Measurements from ENCODE around the gene NCF2. TPM values are rescaled to one million over a fixed set of nuclear protein-coding genes. Genes with fewer than 3 reads are reported as not detected.

The NCF2 gene
- total RNA-seq, 2 donors from 2014 or later, result 0.55 TPM; not detected in 1

- H3K4me1 ChIP-seq (ENCODE audit: control insufficient read depth, insufficient read depth, low read length), result no peaks in the 10 kb centered on the region
- WGBS, 2 experiments (ENCODE audit: insufficient coverage in 1 of 2, insufficient read length in 1 of 2), result 2 to 5% methylated on average over 4 to 10 of the region's 10 CpGs
- peaks cover 22% of the 10 kb centered on the region for H3K36me3 ChIP-seq (ENCODE audit: control insufficient read depth, insufficient read depth, low read length)
- no peak for DNase-seq
- peaks cover 23% of the 10 kb centered on the region for H3K27me3 ChIP-seq (ENCODE audit: control insufficient read depth, insufficient read depth, low read length, poor library complexity, severe bottlenecking)
- Mint-ChIP-seq H3K36me3 (ENCODE audit: low read depth) (peaks cover 18% of the 10 kb centered on the region), H3K27me3 (ENCODE audit: insufficient read depth) (peaks cover 19% of the 10 kb centered on the region), H3K4me3 (peak overlapping the region; percentile 100), H3K9me3 (no peaks in the 10 kb centered on the region), H3K4me1 (peaks cover 24% of the 10 kb centered on the region), H3K27ac (peak overlapping the region; percentile 81)
- peak overlapping the region; percentile 91 for H3K4me3 ChIP-seq (ENCODE audit: low read length)
- H3K9ac ChIP-seq (ENCODE audit: extremely low read depth, low read length, poor library complexity, severe bottlenecking), result peak overlapping the region; percentile 60
- no peak for TF ChIP-seq CTCF (conservative IDR thresholded peaks at IDR 0.05)
- H3K27ac ChIP-seq (ENCODE audit: low read depth, low read length), result peak overlapping the region; percentile 73
- H3K9me3 ChIP-seq (ENCODE audit: control insufficient read depth, low read length), result no peaks in the 10 kb centered on the region
Observed at GRCh38 chr1:183634429-183635065, 44.3 kb upstream of the NCF2 start.

GRCh38 chr1:183633676-183634343, 43.6 kb upstream of the NCF2 start:
- H3K9me3 ChIP-seq (ENCODE audit: control insufficient read depth, low read length), result peaks cover 4% of the 10 kb centered on the region
- no peaks in the 10 kb centered on the region for H3K9me3 Mint-ChIP-seq
- H3K9ac ChIP-seq (ENCODE audit: extremely low read depth, low read length, poor library complexity, severe bottlenecking), result peak overlapping the region; percentile 60
- H3K4me3 Mint-ChIP-seq, result peak overlapping the region; percentile 100
- H3K4me3 ChIP-seq (ENCODE audit: low read length), result peak overlapping the region; percentile 91
- H3K27ac Mint-ChIP-seq, result peak overlapping the region; percentile 20
- H3K27me3 ChIP-seq (ENCODE audit: control insufficient read depth, insufficient read depth, low read length, poor library complexity, severe bottlenecking), result peaks cover 23% of the 10 kb centered on the region
- peaks cover 19% of the 10 kb centered on the region for H3K27me3 Mint-ChIP-seq (ENCODE audit: insufficient read depth)
- no peak overlapping the region for H3K27ac ChIP-seq (ENCODE audit: low read depth, low read length)
- peaks cover 24% of the 10 kb centered on the region for H3K4me1 Mint-ChIP-seq
- 17% methylated on average over 1 of the region's 1 CpG; no CpG with 5 or more reads in 1 of the 2 experiments for WGBS, 2 experiments (ENCODE audit: insufficient coverage in 1 of 2, insufficient read length in 1 of 2)
- peaks cover 24% of the 10 kb centered on the region for H3K36me3 Mint-ChIP-seq (ENCODE audit: low read depth)
- peak; percentile 74 for TF ChIP-seq CTCF (conservative IDR thresholded peaks at IDR 0.05)
- peaks cover 29% of the 10 kb centered on the region for H3K36me3 ChIP-seq (ENCODE audit: control insufficient read depth, insufficient read depth, low read length)
- H3K4me1 ChIP-seq (ENCODE audit: control insufficient read depth, insufficient read depth, low read length), result no peaks in the 10 kb centered on the region
- no peak for DNase-seq

GRCh38 chr1:183632964-183633363, 42.7 kb upstream of the NCF2 start:
- H3K36me3 Mint-ChIP-seq (ENCODE audit: low read depth), result peaks cover 32% of the 10 kb centered on the region

More at GRCh38 chr1:183632964-183633363, 42.7 kb upstream of the NCF2 start:
- H3K9me3 ChIP-seq (ENCODE audit: control insufficient read depth, low read length), result peaks cover 9% of the 10 kb centered on the region
- no peak for TF ChIP-seq CTCF (conservative IDR thresholded peaks at IDR 0.05)
- H3K27me3 Mint-ChIP-seq (ENCODE audit: insufficient read depth), result peaks cover 14% of the 10 kb centered on the region
- peaks cover 24% of the 10 kb centered on the region for H3K4me1 Mint-ChIP-seq
- H3K36me3 ChIP-seq (ENCODE audit: control insufficient read depth, insufficient read depth, low read length), result peaks cover 38% of the 10 kb centered on the region
- peaks cover 17% of the 10 kb centered on the region for H3K27me3 ChIP-seq (ENCODE audit: control insufficient read depth, insufficient read depth, low read length, poor library complexity, severe bottlenecking)
- peak overlapping the region; percentile 91 for H3K4me3 ChIP-seq (ENCODE audit: low read length)
- peak overlapping the region; percentile 100 for H3K4me3 Mint-ChIP-seq
- WGBS, 2 experiments (ENCODE audit: insufficient coverage in 1 of 2, insufficient read length in 1 of 2), result 50% methylated on average over 1 of the region's 1 CpG; no CpG with 5 or more reads in 1 of the 2 experiments
- H3K27ac Mint-ChIP-seq, result no peak overlapping the region
- H3K4me1 ChIP-seq (ENCODE audit: control insufficient read depth, insufficient read depth, low read length), result no peaks in the 10 kb centered on the region
- DNase-seq, result no peak
- no peaks in the 10 kb centered on the region for H3K9me3 Mint-ChIP-seq
- no peak overlapping the region for H3K9ac ChIP-seq (ENCODE audit: extremely low read depth, low read length, poor library complexity, severe bottlenecking)
- H3K27ac ChIP-seq (ENCODE audit: low read depth, low read length), result no peak overlapping the region
